RWPE1 (cell line): ENCODE measurements around the gene PELI2.

Experiments
- CTCF ChIA-PET: fragments of 350-600 bp; sonication (Branson Sonifier 250); formaldehyde crosslinking; extraction: SDS; loops from one replicate; lab custom pipeline; 2021; lab: Yijun Ruan, JAX
- POLR2A ChIA-PET: fragments of 400-600 bp; formaldehyde crosslinking; extraction: SDS; loops from one replicate; lab custom pipeline; 2020; ENCODE audit warnings: antibody characterized with exemption; ENCODE audit not compliant: low non-redundant PET; lab: Yijun Ruan, JAX
- DNase-seq: peaks from one replicate; pipeline ENCODE4 v3.0.0; 2012; ENCODE audit warnings: low spot score
- H3K27ac ChIP-seq: fragments of 450-650 bp; 2 replicates; pipeline ENCODE4 v1.5.1; 2017
- TF ChIP-seq, protein P1 (sequence below): fragments of 450-650 bp; conservative IDR thresholded peaks from 2 replicates; pipeline ENCODE4 v1.5.1; 2017; ENCODE audit warnings: low read depth, mild to moderate bottlenecking

Gene PELI2

DNA sequence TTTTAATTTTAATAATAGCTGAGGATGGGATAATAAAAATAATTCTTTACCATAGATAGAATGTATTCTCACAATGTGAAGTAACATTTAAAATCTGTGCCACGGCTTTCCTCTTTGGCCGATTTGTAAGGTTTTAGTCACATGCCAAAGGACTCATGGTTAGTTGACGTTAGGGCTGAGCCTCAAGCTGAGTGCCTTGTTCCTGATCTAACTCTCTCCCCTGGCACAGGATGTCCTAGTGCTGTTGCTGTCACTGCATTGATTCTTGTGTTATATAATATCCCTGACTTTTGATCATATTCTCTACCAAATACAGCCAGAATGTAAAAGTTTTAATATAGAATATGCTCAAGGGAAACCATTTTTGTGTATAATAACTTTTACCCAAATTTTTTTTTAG, 144.3 kb downstream of the PELI2 start:
- TF ChIP-seq, protein P1, sequence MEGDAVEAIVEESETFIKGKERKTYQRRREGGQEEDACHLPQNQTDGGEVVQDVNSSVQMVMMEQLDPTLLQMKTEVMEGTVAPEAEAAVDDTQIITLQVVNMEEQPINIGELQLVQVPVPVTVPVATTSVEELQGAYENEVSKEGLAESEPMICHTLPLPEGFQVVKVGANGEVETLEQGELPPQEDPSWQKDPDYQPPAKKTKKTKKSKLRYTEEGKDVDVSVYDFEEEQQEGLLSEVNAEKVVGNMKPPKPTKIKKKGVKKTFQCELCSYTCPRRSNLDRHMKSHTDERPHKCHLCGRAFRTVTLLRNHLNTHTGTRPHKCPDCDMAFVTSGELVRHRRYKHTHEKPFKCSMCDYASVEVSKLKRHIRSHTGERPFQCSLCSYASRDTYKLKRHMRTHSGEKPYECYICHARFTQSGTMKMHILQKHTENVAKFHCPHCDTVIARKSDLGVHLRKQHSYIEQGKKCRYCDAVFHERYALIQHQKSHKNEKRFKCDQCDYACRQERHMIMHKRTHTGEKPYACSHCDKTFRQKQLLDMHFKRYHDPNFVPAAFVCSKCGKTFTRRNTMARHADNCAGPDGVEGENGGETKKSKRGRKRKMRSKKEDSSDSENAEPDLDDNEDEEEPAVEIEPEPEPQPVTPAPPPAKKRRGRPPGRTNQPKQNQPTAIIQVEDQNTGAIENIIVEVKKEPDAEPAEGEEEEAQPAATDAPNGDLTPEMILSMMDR, result no peak
- H3K27ac ChIP-seq, result no peak overlapping the region
- ChIA-PET POLR2A (no interaction called here), CTCF (interaction anchor here (1.2 kb wide), 1 partner anchor 12 kb away, joined by 4 read pairs; no protein-coding TSS in a partner anchor)
- no peak for DNase-seq

DNA sequence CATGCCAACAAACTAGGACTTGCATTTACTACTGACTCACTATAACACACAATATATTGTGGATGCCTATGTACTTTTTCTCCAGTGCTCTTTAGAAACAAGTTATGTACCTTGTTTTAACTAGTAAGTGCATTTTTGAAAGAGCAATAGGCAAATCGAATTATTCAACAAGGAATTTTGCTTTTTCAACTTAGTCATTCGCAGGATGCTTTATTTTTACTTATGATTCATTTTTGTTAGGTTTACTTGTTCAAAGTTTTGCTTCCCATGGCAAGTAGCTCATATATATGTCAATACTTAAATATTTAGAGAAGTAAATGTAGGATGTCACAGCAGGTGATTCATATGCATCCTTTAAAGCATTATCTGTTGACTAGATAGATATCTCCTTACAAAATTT, 149.8 kb downstream of the PELI2 start:
- ChIA-PET POLR2A (no interaction called here), CTCF (interaction anchor here (0.6 kb wide), 1 partner anchor 204 kb away, joined by 3 read pairs; no protein-coding TSS in a partner anchor)
- DNase-seq, result no peak
- H3K27ac ChIP-seq, result no peak overlapping the region
- TF ChIP-seq, protein P1, result no peak

DNA sequence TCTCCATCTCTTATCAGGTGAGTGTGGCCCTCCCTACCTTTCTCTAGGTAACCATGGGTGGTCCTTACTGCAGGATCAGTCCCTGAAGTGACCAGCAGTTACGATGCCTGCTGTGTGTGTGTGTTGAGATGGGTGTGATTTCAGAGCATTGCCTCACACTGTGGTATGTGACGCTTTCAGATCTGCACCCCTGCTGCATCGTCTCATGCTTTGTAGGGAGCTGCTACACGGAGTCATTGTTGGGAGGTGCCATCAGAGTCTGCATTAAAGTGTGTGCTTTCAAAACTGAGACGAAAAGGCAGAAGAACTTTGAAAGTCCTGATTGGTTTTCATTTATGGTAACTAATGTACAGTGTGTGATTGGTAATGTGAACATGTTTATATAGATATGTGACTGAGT, 150.5 kb downstream of the PELI2 start:
- POLR2A ChIA-PET, result no interaction called here
- TF ChIP-seq, protein P1, result no peak
- DNase-seq, result no peak
- no peak overlapping the region for H3K27ac ChIP-seq
- CTCF ChIA-PET, result no interaction called here

DNA sequence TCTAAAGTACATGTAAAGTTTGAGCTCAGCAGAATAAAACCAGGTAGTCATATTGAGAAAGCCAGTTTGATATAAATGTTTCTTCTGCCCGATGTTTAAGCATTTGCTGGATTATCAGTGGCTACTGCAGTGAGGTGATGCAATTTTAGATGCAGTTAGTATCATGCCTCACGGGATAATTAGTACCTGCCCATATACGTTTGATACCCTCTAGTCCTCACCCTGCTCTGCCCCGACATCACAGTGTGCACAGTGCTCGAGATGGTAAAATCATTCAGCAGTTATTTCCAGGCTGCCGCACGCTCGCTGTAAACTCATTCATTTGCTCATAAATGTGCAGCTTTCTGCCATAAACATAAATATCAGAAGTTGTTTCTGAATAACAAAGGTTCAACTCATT, 152.7 kb downstream of the PELI2 start:
- CTCF ChIA-PET, result interaction anchor here (0.6 kb wide), 1 partner anchor 250 kb away, joined by 4 read pairs; no protein-coding TSS in a partner anchor
- H3K27ac ChIP-seq, result no peak overlapping the region
- POLR2A ChIA-PET, result no interaction called here
- TF ChIP-seq, protein P1, result no peak
- DNase-seq, result no peak

DNA sequence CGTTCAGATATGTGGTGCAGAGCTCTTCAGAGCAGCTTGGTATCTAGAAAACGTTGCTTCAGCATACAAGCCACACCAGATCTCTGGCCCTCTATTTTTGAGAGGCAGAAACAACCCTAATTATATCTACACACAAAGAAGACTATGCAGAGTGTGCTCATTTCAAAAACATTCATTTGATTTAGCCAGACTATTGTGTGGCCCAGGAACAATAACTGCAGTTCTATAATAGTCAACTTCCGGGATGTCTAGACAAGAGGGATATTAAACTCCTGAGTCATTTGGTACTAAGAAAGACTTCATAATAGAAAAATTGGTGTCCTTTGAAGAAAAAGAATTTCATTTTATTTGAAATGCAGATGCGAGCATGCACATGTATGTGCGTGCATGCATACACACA, 153.8 kb downstream of the PELI2 start:
- H3K27ac ChIP-seq, result peak overlapping the region; percentile 65
- DNase-seq, result peak; percentile 13
- ChIA-PET POLR2A (no interaction called here), CTCF (no interaction called here)
- TF ChIP-seq, protein P1, result no peak

- CTCF ChIA-PET, result no interaction called here
- DNase-seq, result no peak
- no peak overlapping the region for H3K27ac ChIP-seq
- POLR2A ChIA-PET, result no interaction called here
- TF ChIP-seq, protein P1, result no peak
Observed at GRCh38 chr14:56273155-56273554, 154.9 kb downstream of the PELI2 start.
